CD14-positive monocyte (primary cell): ENCODE data around the gene SH2D2A. TPM values are rescaled to one million over a fixed set of nuclear protein-coding genes. Genes with fewer than 3 reads are reported as not detected.

Experiments
- DNase-seq, 3 donors: peaks; one replicate each; pipeline ENCODE4 v3.0.0-alpha.2; 2011 to 2022
- H2AFZ ChIP-seq: 2 replicates; pipeline ENCODE4 v1.6.0; 2012; ENCODE audit warnings: mild to moderate bottlenecking, low read depth, low read length, inconsistent platforms; ENCODE audit not compliant: insufficient read depth, poor library complexity, severe bottlenecking
- H3K27ac ChIP-seq, 2 donors: 1 replicate in 1 of 2; 2 replicates in 1 of 2; pipeline ENCODE4 v1.5.1; 2012 to 2013; ENCODE audit warnings: low read length in 2 of 2, control low read depth in 1 of 2, inconsistent platforms in 1 of 2, low read depth in 1 of 2, mild to moderate bottlenecking in 1 of 2
- H3K27me3 ChIP-seq, 2 donors: one replicate each; pipeline versions ENCODE4 v1.6.0 to v1.6.1; 2011 to 2013; ENCODE audit warnings: low read length in 2 of 2; ENCODE audit not compliant: control insufficient read depth in 2 of 2, insufficient read depth in 2 of 2
- H3K36me3 ChIP-seq, 2 donors: replicated peaks in 1 of 2; 1 replicate in 1 of 2; 2 replicates in 1 of 2; pipeline versions ENCODE4 v1.5.1 to v1.6.1; 2012 to 2013; ENCODE audit warnings: low read length in 2 of 2, control low read depth in 1 of 2, inconsistent platforms in 1 of 2, mild to moderate bottlenecking in 1 of 2; ENCODE audit not compliant: insufficient read depth in 2 of 2, control insufficient read depth in 1 of 2
- H3K4me1 ChIP-seq, 2 donors: 1 replicate in 1 of 2; 2 replicates in 1 of 2; pipeline versions ENCODE4 v1.5.1 to v1.6.1; 2012 to 2013; ENCODE audit warnings: low read length in 2 of 2, control low read depth in 1 of 2, inconsistent platforms in 1 of 2, mild to moderate bottlenecking in 1 of 2, moderate library complexity in 1 of 2; ENCODE audit not compliant: insufficient read depth in 2 of 2, control insufficient read depth in 1 of 2
- H3K4me2 ChIP-seq: replicated peaks from 2 replicates; pipeline ENCODE3; 2012; ENCODE audit warnings: low read length, moderate library complexity, mild to moderate bottlenecking; ENCODE audit not compliant: poor library complexity, severe bottlenecking; ENCODE audit errors: extremely low read depth
- H3K4me3 ChIP-seq, 3 experiments: fragments of 200-600 bp in 1 of 3; sonication (generic) in 1 of 3; replicated peaks in 1 of 3; 1 replicate in 2 of 3; 2 replicates in 1 of 3; pipeline ENCODE4 v1.5.1; 2011 to 2013; ENCODE audit warnings: low read length in 3 of 3, mild to moderate bottlenecking in 3 of 3, control low read depth in 2 of 3, low read depth in 2 of 3, inconsistent platforms in 1 of 3, moderate library complexity in 1 of 3
- H3K79me2 ChIP-seq: 2 replicates; pipeline ENCODE4 v1.6.0; 2012; ENCODE audit warnings: mild to moderate bottlenecking, control low read depth, inconsistent platforms, low read length, moderate library complexity; ENCODE audit not compliant: insufficient read depth
- H3K9ac ChIP-seq: 2 replicates; pipeline ENCODE4 v1.6.0; 2017; ENCODE audit warnings: low read length, mild to moderate bottlenecking; ENCODE audit not compliant: insufficient read depth, poor library complexity, severe bottlenecking
- H3K9me3 ChIP-seq, 2 donors: replicated peaks in 1 of 2; 1 replicate in 1 of 2; 2 replicates in 1 of 2; pipeline versions ENCODE4 v1.5.1 to v1.6.1; 2012 to 2013; ENCODE audit warnings: low read length in 2 of 2, control low read depth in 1 of 2; ENCODE audit not compliant: control insufficient read depth in 1 of 2, insufficient read depth in 1 of 2
- H4K20me1 ChIP-seq: 2 replicates; pipeline ENCODE4 v1.6.0; 2012; ENCODE audit warnings: mild to moderate bottlenecking, low read length, control low read depth, moderate library complexity; ENCODE audit not compliant: insufficient read depth
- H3K27ac Mint-ChIP-seq, 7 donors: one replicate each; pipeline ENCODE4 v1.8.0; 2020; ENCODE audit warnings: mild to moderate bottlenecking in 7 of 7, mixed read lengths in 7 of 7, moderate library complexity in 6 of 7, inconsistent platforms in 2 of 7
- H3K27me3 Mint-ChIP-seq, 3 donors: one replicate each; pipeline ENCODE4 v1.8.0; 2021 to 2022; ENCODE audit warnings: low read depth in 3 of 3, mild to moderate bottlenecking in 3 of 3, mixed read lengths in 3 of 3, moderate library complexity in 3 of 3, inconsistent platforms in 1 of 3
- H3K36me3 Mint-ChIP-seq, 2 donors: one replicate each; pipeline ENCODE4 v1.8.0; 2020; ENCODE audit warnings: mixed read lengths in 2 of 2, inconsistent platforms in 1 of 2, mild to moderate bottlenecking in 1 of 2
- H3K4me1 Mint-ChIP-seq: one replicate; pipeline ENCODE4 v1.8.0; 2020; ENCODE audit warnings: mild to moderate bottlenecking, mixed read lengths
- H3K4me3 Mint-ChIP-seq, 2 donors: one replicate each; pipeline ENCODE4 v1.8.0; 2020; ENCODE audit warnings: mild to moderate bottlenecking in 2 of 2, mixed read lengths in 2 of 2, moderate library complexity in 1 of 2
- H3K9me3 Mint-ChIP-seq, 7 donors: one replicate each; pipeline ENCODE4 v1.8.0; 2020 to 2022; ENCODE audit warnings: mixed read lengths in 7 of 7, mild to moderate bottlenecking in 6 of 7, moderate library complexity in 6 of 7, inconsistent platforms in 2 of 7
- WGBS: methylation state at CpG from one replicate; pipeline ENCODE4 v1.1.5; 2013; ENCODE audit warnings: missing lambda C conversion rate; ENCODE audit not compliant: insufficient coverage; 5-methylcytosine and 5-hydroxymethylcytosine counted together
- intact Hi-C, 2 donors: fragments of 100-400 bp; cut with micrococcal nuclease; formaldehyde crosslinking; loops; one replicate each; pipeline versions ENCODE4 v1.15.0 to v1.15.1; 2023
- polyA plus RNA-seq, 3 donors: library from polyadenylated mRNA; depleted of rRNA in 1 of 3; unstranded in 2 of 3; stranded (reverse) in 1 of 3; fragments of 300-500 nt in 2 of 3; fragments of >200 nt in 1 of 3; fragmentation: Illumina TruSeq in 2 of 3; gene quantifications; 1 replicate in 2 of 3; 2 replicates in 1 of 3; pipeline ENCODE4 v1.2.3, GENCODE V29; 2012 to 2021
- TF ChIP-seq, protein P1 (sequence below): fragments of 200-600 bp; IDR thresholded peaks from one replicate; pipeline ENCODE4 v1.8.0; 2022; ENCODE audit warnings: antibody characterized with exemption, mild to moderate bottlenecking

The SH2D2A gene
- polyA plus RNA-seq, 3 donors, result 0.17 to 0.20 TPM; not detected in 1

DNA sequence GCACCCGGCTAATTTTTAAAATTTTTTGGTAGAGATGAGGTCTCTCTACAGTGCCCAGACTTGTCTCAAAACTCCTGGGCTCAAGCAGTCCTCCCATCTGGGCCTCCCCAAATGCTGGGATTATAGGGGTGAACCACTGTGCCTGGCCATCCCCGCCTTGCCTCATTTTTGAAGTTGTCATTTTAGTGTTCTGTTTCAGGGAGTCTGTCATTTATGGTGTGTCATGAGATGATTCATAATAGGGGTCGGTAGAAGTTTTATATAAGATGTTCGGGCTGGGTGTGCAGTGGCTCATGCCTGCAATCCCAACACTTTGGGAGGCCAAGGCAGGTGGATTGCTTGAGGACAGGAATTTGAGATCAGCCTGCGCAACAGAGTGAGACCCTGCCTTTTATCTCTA lies 40.8 kb downstream of the SH2D2A start:
- WGBS, result 100% methylated on average over 1 of the region's 5 CpGs
- H3K4me3 Mint-ChIP-seq, result no peak overlapping the region
- peak overlapping the region in 4 of 7 donors; percentile 2 to 20 (median 8) for H3K27ac Mint-ChIP-seq
- H4K20me1 ChIP-seq, result peaks cover 86% of the 10 kb centered on the region
- H3K9me3 Mint-ChIP-seq, result peaks cover 0 to under 1% (median 0%) of the 10 kb centered on the region in 7 donors
- H3K4me3 ChIP-seq, result no peak overlapping the region
- H3K4me2 ChIP-seq, result no peak overlapping the region
- intact Hi-C loops, result no loop called here
- peaks cover 89% of the 10 kb centered on the region for H3K79me2 ChIP-seq
- H3K27me3 Mint-ChIP-seq, result no peaks in the 10 kb centered on the region
- peaks cover 17% of the 10 kb centered on the region for H3K4me1 Mint-ChIP-seq
- H3K36me3 ChIP-seq, result peaks cover 15 to 47% of the 10 kb centered on the region in 2 donors
- H2AFZ ChIP-seq, result no peak overlapping the region
- peaks cover 0 to 5% of the 10 kb centered on the region in 2 donors for H3K4me1 ChIP-seq
- no peak for DNase-seq
- H3K9ac ChIP-seq, result no peak overlapping the region
- H3K36me3 Mint-ChIP-seq, result peaks cover 33 to 36% of the 10 kb centered on the region in 2 donors
- H3K27me3 ChIP-seq, result no peaks in the 10 kb centered on the region
- TF ChIP-seq, protein P1, sequence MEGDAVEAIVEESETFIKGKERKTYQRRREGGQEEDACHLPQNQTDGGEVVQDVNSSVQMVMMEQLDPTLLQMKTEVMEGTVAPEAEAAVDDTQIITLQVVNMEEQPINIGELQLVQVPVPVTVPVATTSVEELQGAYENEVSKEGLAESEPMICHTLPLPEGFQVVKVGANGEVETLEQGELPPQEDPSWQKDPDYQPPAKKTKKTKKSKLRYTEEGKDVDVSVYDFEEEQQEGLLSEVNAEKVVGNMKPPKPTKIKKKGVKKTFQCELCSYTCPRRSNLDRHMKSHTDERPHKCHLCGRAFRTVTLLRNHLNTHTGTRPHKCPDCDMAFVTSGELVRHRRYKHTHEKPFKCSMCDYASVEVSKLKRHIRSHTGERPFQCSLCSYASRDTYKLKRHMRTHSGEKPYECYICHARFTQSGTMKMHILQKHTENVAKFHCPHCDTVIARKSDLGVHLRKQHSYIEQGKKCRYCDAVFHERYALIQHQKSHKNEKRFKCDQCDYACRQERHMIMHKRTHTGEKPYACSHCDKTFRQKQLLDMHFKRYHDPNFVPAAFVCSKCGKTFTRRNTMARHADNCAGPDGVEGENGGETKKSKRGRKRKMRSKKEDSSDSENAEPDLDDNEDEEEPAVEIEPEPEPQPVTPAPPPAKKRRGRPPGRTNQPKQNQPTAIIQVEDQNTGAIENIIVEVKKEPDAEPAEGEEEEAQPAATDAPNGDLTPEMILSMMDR, result no peak
- no peak overlapping the region for H3K27ac ChIP-seq
- no peaks in the 10 kb centered on the region for H3K9me3 ChIP-seq

DNA sequence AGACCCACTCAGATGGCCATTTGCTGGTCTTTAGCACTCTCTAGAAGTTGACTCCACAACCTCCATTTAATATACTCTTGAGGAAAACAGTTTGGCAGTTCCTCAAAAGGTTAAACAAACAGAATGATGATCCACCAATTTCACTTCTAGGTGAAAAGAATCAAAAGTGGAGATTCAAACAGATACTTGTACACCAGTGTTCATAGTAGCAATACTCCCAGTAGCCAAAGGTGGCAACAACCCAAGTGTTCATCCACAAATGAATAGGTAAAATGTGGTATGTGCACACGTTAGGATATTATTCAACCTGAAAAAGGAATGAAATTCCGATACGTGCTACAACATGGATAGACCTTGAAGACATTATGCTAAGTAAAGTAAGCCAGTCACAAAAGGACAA lies 43.0 kb downstream of the SH2D2A start:
- Mint-ChIP-seq H3K4me3 (no peak overlapping the region), H3K9me3 (no peaks in the 10 kb centered on the region)
- H3K4me2 ChIP-seq, result no peak overlapping the region

More for the DNA sequence above, 43.0 kb downstream of the SH2D2A start:
- Histone ChIP-seq H3K9ac (no peak overlapping the region), H3K4me3 (no peak overlapping the region), H2AFZ (no peak overlapping the region), H3K79me2 (peaks cover 98% of the 10 kb centered on the region), H4K20me1 (peaks cover 74% of the 10 kb centered on the region), H3K4me1 (peaks cover 8 to 13% of the 10 kb centered on the region in 2 donors), H3K36me3 (peaks cover 13 to 55% of the 10 kb centered on the region in 2 donors), H3K27me3 (no peaks in the 10 kb centered on the region), H3K9me3 (no peaks in the 10 kb centered on the region), H3K27ac (no peak overlapping the region)
- Mint-ChIP-seq H3K27ac (peak overlapping the region in 1 of 7 donors; percentile 47), H3K27me3 (no peaks in the 10 kb centered on the region), H3K4me1 (peaks cover 32% of the 10 kb centered on the region), H3K36me3 (peaks cover 39 to 40% of the 10 kb centered on the region in 2 donors)
- TF ChIP-seq, protein P1, result no peak
- DNase-seq, result no peak
- no CpG with 5 or more reads among the region's 3 CpGs for WGBS
- intact Hi-C loops, result no loop called here
